ENCODE results near the gene DAB1.

DAB1 gene

GRCh38 chr1:57423656-57424211, at the start of gene DAB1:
TSS of gene DAB1 (minus strand) at chr1:57424060. CDS start at chr1:57291030, 133,030 bp downstream.
- Histone ChIP-seq H3K9me3 (ENCODE audit: insufficient read depth, low read length) (no peaks in the 10 kb centered on the region), H3K79me2 (ENCODE audit: insufficient read depth, low read length) (no peaks in the 10 kb centered on the region), H3K4me2 (ENCODE audit: low read depth, low read length, poor library complexity, severe bottlenecking) (no peak within 1 kb of the TSS), H3K9me2 (replicated peaks; ENCODE audit: insufficient read depth, low read length) (no peaks in the 10 kb centered on the region), H3K9ac (ENCODE audit: low read length) (no peak within 1 kb of the TSS), H3K4me3 (ENCODE audit: insufficient read depth, low read length, poor library complexity, severe bottlenecking) (no peak within 1 kb of the TSS), H4K20me1 (ENCODE audit: low read depth, low read length) (no peaks in the 10 kb centered on the region), H2AFZ (ENCODE audit: low read depth, low read length, severe bottlenecking) (no peak within 1 kb of the TSS), H3K27me3 (ENCODE audit: low read length) (no peaks in the 10 kb centered on the region), H3K27ac (ENCODE audit: low read depth, low read length) (no peak within 1 kb of the TSS), H3F3A (ENCODE audit: insufficient read depth) (no peaks in the 10 kb centered on the region), H3K36me3 (ENCODE audit: low read length) (no peaks in the 10 kb centered on the region)
- TF ChIP-seq EZH2phosphoT487 (conservative IDR thresholded peaks at IDR 0.05; ENCODE audit: low read length), result no peak

- Histone ChIP-seq H3K4me2 (ENCODE audit: low read depth, low read length, poor library complexity, severe bottlenecking) (no peak overlapping the region), H3K36me3 (ENCODE audit: low read length) (no peaks in the 10 kb centered on the region), H3K9ac (ENCODE audit: low read length) (no peak overlapping the region), H2AFZ (ENCODE audit: low read depth, low read length, severe bottlenecking) (no peak overlapping the region), H3F3A (ENCODE audit: insufficient read depth) (no peaks in the 10 kb centered on the region), H3K79me2 (ENCODE audit: insufficient read depth, low read length) (no peaks in the 10 kb centered on the region), H4K20me1 (ENCODE audit: low read depth, low read length) (no peaks in the 10 kb centered on the region), H3K9me2 (replicated peaks; ENCODE audit: insufficient read depth, low read length) (no peaks in the 10 kb centered on the region), H3K27ac (ENCODE audit: low read depth, low read length) (no peak overlapping the region), H3K27me3 (ENCODE audit: low read length) (no peaks in the 10 kb centered on the region), H3K4me3 (ENCODE audit: insufficient read depth, low read length, poor library complexity, severe bottlenecking) (no peak overlapping the region), H3K9me3 (ENCODE audit: insufficient read depth, low read length) (no peaks in the 10 kb centered on the region)
- TF ChIP-seq EZH2phosphoT487 (conservative IDR thresholded peaks at IDR 0.05; ENCODE audit: low read length) (no peak), CTCF (IDR thresholded peaks at IDR 0.05; ENCODE audit: insufficient read depth, low read length, poor library complexity, severe bottlenecking) (no peak)
These were observed 49.6 kb upstream of the DAB1 start for GRCh38 chr1:57473448-57473847.

- no peaks in the 10 kb centered on the region for H3F3A ChIP-seq (ENCODE audit: insufficient read depth)
- no peak overlapping the region for H3K27ac ChIP-seq (ENCODE audit: low read depth, low read length)
- TF ChIP-seq CTCF (IDR thresholded peaks at IDR 0.05; ENCODE audit: insufficient read depth, low read length, poor library complexity, severe bottlenecking) (no peak), EZH2phosphoT487 (conservative IDR thresholded peaks at IDR 0.05; ENCODE audit: low read length) (no peak)
- no peak overlapping the region for H3K4me3 ChIP-seq (ENCODE audit: insufficient read depth, low read length, poor library complexity, severe bottlenecking)
- H3K79me2 ChIP-seq (ENCODE audit: insufficient read depth, low read length), result no peaks in the 10 kb centered on the region
- no peaks in the 10 kb centered on the region for H4K20me1 ChIP-seq (ENCODE audit: low read depth, low read length)
- H3K27me3 ChIP-seq (ENCODE audit: low read length), result no peaks in the 10 kb centered on the region
- H3K36me3 ChIP-seq (ENCODE audit: low read length), result no peaks in the 10 kb centered on the region
- no peaks in the 10 kb centered on the region for H3K9me3 ChIP-seq (ENCODE audit: insufficient read depth, low read length)
- H3K9ac ChIP-seq (ENCODE audit: low read length), result no peak overlapping the region
- H3K9me2 ChIP-seq (replicated peaks; ENCODE audit: insufficient read depth, low read length), result no peaks in the 10 kb centered on the region
- H2AFZ ChIP-seq (ENCODE audit: low read depth, low read length, severe bottlenecking), result no peak overlapping the region
- H3K4me2 ChIP-seq (ENCODE audit: low read depth, low read length, poor library complexity, severe bottlenecking), result no peak overlapping the region
These were observed 48.1 kb upstream of the DAB1 start for GRCh38 chr1:57471995-57472394.

- Histone ChIP-seq H3K9ac (ENCODE audit: low read length) (no peak overlapping the region), H3K4me2 (ENCODE audit: low read depth, low read length, poor library complexity, severe bottlenecking) (no peak overlapping the region), H2AFZ (ENCODE audit: low read depth, low read length, severe bottlenecking) (no peak overlapping the region), H3K9me2 (replicated peaks; ENCODE audit: insufficient read depth, low read length) (no peaks in the 10 kb centered on the region), H3K36me3 (ENCODE audit: low read length) (no peaks in the 10 kb centered on the region), H3K4me3 (ENCODE audit: insufficient read depth, low read length, poor library complexity, severe bottlenecking) (no peak overlapping the region), H3F3A (ENCODE audit: insufficient read depth) (no peaks in the 10 kb centered on the region), H3K79me2 (ENCODE audit: insufficient read depth, low read length) (no peaks in the 10 kb centered on the region), H3K27ac (ENCODE audit: low read depth, low read length) (no peak overlapping the region), H3K9me3 (ENCODE audit: insufficient read depth, low read length) (no peaks in the 10 kb centered on the region), H4K20me1 (ENCODE audit: low read depth, low read length) (no peaks in the 10 kb centered on the region), H3K27me3 (ENCODE audit: low read length) (no peaks in the 10 kb centered on the region)
- TF ChIP-seq EZH2phosphoT487 (conservative IDR thresholded peaks at IDR 0.05; ENCODE audit: low read length) (no peak), CTCF (IDR thresholded peaks at IDR 0.05; ENCODE audit: insufficient read depth, low read length, poor library complexity, severe bottlenecking) (no peak)
These were observed 46.2 kb upstream of the DAB1 start for GRCh38 chr1:57470036-57470435.
